ENCODE results near the gene ELAC2.

DNA sequence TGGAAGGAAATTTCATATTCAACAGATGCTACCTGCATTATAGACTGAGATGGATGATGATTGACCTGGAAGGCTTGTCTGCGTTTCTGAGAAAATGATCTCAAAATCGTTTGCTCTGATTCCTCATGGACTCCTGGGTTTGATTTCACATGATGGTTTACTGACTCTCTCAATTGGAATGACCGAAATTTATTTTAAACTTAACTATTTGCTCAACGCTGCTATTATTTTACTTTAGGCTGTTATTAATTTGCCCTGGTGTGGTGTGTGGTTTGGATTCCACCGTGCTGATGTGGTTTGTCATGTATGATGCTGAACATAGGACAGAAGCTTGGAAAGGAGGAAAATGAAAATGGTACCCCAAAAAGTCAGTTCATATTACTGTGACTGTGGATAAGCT lies 37.3 kb upstream of the ELAC2 start:
- TF ChIP-seq, protein P1, sequence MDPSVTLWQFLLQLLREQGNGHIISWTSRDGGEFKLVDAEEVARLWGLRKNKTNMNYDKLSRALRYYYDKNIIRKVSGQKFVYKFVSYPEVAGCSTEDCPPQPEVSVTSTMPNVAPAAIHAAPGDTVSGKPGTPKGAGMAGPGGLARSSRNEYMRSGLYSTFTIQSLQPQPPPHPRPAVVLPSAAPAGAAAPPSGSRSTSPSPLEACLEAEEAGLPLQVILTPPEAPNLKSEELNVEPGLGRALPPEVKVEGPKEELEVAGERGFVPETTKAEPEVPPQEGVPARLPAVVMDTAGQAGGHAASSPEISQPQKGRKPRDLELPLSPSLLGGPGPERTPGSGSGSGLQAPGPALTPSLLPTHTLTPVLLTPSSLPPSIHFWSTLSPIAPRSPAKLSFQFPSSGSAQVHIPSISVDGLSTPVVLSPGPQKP (IDR thresholded peaks at IDR 0.05; ENCODE audit: borderline replicate concordance, low read depth, low read length) = no peak
- TF ChIP-seq, protein P2, sequence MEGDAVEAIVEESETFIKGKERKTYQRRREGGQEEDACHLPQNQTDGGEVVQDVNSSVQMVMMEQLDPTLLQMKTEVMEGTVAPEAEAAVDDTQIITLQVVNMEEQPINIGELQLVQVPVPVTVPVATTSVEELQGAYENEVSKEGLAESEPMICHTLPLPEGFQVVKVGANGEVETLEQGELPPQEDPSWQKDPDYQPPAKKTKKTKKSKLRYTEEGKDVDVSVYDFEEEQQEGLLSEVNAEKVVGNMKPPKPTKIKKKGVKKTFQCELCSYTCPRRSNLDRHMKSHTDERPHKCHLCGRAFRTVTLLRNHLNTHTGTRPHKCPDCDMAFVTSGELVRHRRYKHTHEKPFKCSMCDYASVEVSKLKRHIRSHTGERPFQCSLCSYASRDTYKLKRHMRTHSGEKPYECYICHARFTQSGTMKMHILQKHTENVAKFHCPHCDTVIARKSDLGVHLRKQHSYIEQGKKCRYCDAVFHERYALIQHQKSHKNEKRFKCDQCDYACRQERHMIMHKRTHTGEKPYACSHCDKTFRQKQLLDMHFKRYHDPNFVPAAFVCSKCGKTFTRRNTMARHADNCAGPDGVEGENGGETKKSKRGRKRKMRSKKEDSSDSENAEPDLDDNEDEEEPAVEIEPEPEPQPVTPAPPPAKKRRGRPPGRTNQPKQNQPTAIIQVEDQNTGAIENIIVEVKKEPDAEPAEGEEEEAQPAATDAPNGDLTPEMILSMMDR (conservative IDR thresholded peaks at IDR 0.05; ENCODE audit: low read depth, low read length) = no peak
